Stomach (tissue), 9 donors: ENCODE measurements around the gene EVI2B. TPM values are rescaled to one million over a fixed set of nuclear protein-coding genes. Genes with fewer than 3 reads are reported as not detected.
A peak's percentile ranks its signal among the peaks of the same experiment; 100 is the strongest.
"Not testable (repeated sequence)": the region's sequence is repeated elsewhere in the genome, so short reads cannot be mapped to it uniquely, and the experiment has no call there.

ENCODE experiments used
- DNase-seq, 2 donors: peaks; one replicate each; pipeline versions ENCODE4 v3.0.0 to v3.0.0-alpha.2; 2013 to 2019
- H3K27ac ChIP-seq, 5 donors: fragments of 200-600 bp in 4 of 5; sonication (generic) in 4 of 5; one replicate each; pipeline ENCODE4 v1.5.1; 2013 to 2019; ENCODE audit warnings: mild to moderate bottlenecking in 1 of 5, moderate library complexity in 1 of 5
- H3K27me3 ChIP-seq, 3 donors: fragments of 200-600 bp; sonication (generic); one replicate each; pipeline ENCODE4 v1.5.1; 2017 to 2019; ENCODE audit warnings: mixed run types in 1 of 3
- H3K36me3 ChIP-seq, 4 donors: fragments of 200-600 bp; sonication (generic); 1 replicate in 3 of 4; 2 replicates in 1 of 4; pipeline ENCODE4 v1.5.1; 2016 to 2019
- H3K4me1 ChIP-seq, 4 donors: fragments of 200-600 bp; sonication (generic); one replicate each; pipeline ENCODE4 v1.5.1; 2016 to 2019
- H3K4me3 ChIP-seq, 4 donors: fragments of 200-600 bp; sonication (generic) in 3 of 4; one replicate each; pipeline ENCODE4 v1.5.1; 2016 to 2019; ENCODE audit warnings: mild to moderate bottlenecking in 1 of 4
- H3K9me3 ChIP-seq, 4 donors: fragments of 200-600 bp; sonication (generic); one replicate each; pipeline ENCODE4 v1.5.1; 2016 to 2019
- EP300 ChIP-seq: sonication (generic); formaldehyde crosslinking; IDR thresholded peaks from one replicate; pipeline ENCODE4 v1.6.1; 2017; ENCODE audit warnings: antibody characterized with exemption
- POLR2A ChIP-seq, 4 donors: fragments of 450-650 bp; IDR thresholded peaks; one replicate each; pipeline ENCODE4 v1.6.1; 2016; ENCODE audit warnings: antibody characterized with exemption in 4 of 4, control low read depth in 2 of 4, mild to moderate bottlenecking in 1 of 4, moderate library complexity in 1 of 4
- POLR2AphosphoS5 ChIP-seq, 3 donors: sonication (generic); formaldehyde crosslinking; IDR thresholded peaks; one replicate each; pipeline ENCODE4 v1.6.1; 2016; ENCODE audit warnings: antibody characterized with exemption in 3 of 3
- WGBS, 5 donors: extraction: QIAGEN DNeasy Blood & Tissue Kit in 3 of 5; methylation state at CpG; one replicate each; pipeline versions ENCODE4 v1.1.5 to v1.1.7; 2013 to 2018; 5-methylcytosine and 5-hydroxymethylcytosine counted together
- intact Hi-C: fragments of 100-400 bp; cut with DNase I; formaldehyde crosslinking; loops from one replicate; pipeline ENCODE4 v1.15.1; 2023; ENCODE audit warnings: low total_unique reads
- polyA plus RNA-seq, 3 donors: library from polyadenylated mRNA; stranded (reverse); fragments of 200-250 nt; gene quantifications; one replicate each; pipeline ENCODE4 v1.2.3, GENCODE V29; 2013
- total RNA-seq, 5 donors: library from RNA; depleted of rRNA; stranded (reverse); fragments of >200 nt; gene quantifications; one replicate each; pipeline versions ENCODE4 v1.1.0 to v1.2.3, GENCODE V29; 2014 to 2016
- TF ChIP-seq, protein P1 (sequence below), 7 experiments: fragments of 450-650 bp in 4 of 7; fragments of 200-600 bp in 3 of 7; sonication (generic) in 3 of 7; IDR thresholded peaks; one replicate each; pipeline ENCODE4 v1.5.1; 2016 to 2019; ENCODE audit warnings: antibody characterized with exemption in 7 of 7, control low read depth in 2 of 7, mild to moderate bottlenecking in 1 of 7
- donor health status: healthy with polysubstance abuse.
- donor health status: Bipolar disorder and iron deficiency.
- donor health status: healthy.

EVI2B gene
- total and polyA plus RNA-seq, 8 donors = 1.5 to 21.3 (median 6.1) TPM

DNA sequence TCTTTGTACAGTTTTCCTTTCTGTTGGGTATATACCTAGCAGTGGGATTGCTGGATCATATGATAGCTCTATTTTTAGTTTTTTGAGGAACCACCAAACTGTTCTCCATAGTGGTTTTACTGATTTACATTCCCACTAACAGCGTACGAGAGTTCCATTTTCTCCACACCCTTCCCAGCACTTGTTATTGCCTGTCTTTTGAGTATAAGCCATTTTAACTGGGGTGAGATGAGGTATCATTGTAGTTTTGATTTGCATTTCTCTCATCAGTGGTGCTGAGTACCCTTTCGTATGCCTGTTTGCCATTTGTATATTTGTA is 887 bp upstream of the EVI2B start:
- no peak for DNase-seq
- Histone ChIP-seq H3K4me3 (no peak overlapping the region), H3K27me3 (no peaks in the 10 kb centered on the region), H3K36me3 (no peaks in the 10 kb centered on the region), H3K27ac (peak overlapping the region in 4 of 5 donors; percentile 28 to 81 (median 52)), H3K9me3 (no peaks in the 10 kb centered on the region), H3K4me1 (peaks cover 0 to 30% (median 0%) of the 10 kb centered on the region in 4 donors)
- 75 to 93% (median 85%) methylated on average over 3 of the region's 3 CpGs for WGBS, 5 donors
- intact Hi-C loops = no loop called here
- TF ChIP-seq, protein P1, sequence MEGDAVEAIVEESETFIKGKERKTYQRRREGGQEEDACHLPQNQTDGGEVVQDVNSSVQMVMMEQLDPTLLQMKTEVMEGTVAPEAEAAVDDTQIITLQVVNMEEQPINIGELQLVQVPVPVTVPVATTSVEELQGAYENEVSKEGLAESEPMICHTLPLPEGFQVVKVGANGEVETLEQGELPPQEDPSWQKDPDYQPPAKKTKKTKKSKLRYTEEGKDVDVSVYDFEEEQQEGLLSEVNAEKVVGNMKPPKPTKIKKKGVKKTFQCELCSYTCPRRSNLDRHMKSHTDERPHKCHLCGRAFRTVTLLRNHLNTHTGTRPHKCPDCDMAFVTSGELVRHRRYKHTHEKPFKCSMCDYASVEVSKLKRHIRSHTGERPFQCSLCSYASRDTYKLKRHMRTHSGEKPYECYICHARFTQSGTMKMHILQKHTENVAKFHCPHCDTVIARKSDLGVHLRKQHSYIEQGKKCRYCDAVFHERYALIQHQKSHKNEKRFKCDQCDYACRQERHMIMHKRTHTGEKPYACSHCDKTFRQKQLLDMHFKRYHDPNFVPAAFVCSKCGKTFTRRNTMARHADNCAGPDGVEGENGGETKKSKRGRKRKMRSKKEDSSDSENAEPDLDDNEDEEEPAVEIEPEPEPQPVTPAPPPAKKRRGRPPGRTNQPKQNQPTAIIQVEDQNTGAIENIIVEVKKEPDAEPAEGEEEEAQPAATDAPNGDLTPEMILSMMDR (IDR thresholded peaks at IDR 0.05) = no peak
- no peak for TF ChIP-seq EP300
- TF ChIP-seq POLR2AphosphoS5 (IDR thresholded peaks at IDR 0.05) = no peak
- no peak for TF ChIP-seq POLR2A (IDR thresholded peaks at IDR 0.05)

DNA sequence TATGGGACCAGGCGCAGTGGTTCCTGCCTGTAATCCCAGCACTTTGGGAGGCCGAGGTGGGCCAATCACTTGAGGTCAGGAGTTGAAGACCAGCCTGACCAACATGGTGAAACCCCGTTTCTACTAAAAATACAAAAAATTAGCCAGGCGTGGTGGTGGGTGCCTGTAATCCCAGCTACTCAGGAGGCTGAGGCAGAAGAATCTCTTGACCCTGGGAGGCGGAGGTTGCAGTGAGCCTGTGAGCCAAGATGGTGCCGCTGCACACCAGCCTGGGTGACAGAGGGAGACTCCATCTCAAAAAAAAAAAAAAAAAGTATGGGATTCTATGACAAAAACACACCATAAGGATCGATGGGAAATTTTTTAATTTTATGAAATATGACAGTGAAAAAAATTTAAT is 1.6 kb downstream of the EVI2B start:
- DNase-seq, intact Hi-C loops, H3K36me3 ChIP-seq, H3K9me3 ChIP-seq, H3K27me3 ChIP-seq: not testable (repeated sequence)
- peak overlapping the region; percentile 12 to 33 (median 20) for H3K4me3 ChIP-seq
- WGBS, 5 donors = 72 to 75% (median 74%) methylated on average over 7 of the region's 7 CpGs
- H3K27ac ChIP-seq = peak overlapping the region in 4 of 5 donors; percentile 35 to 81 (median 54)
- peaks cover 0 to 38% (median 2%) of the 10 kb centered on the region in 4 donors for H3K4me1 ChIP-seq

DNA sequence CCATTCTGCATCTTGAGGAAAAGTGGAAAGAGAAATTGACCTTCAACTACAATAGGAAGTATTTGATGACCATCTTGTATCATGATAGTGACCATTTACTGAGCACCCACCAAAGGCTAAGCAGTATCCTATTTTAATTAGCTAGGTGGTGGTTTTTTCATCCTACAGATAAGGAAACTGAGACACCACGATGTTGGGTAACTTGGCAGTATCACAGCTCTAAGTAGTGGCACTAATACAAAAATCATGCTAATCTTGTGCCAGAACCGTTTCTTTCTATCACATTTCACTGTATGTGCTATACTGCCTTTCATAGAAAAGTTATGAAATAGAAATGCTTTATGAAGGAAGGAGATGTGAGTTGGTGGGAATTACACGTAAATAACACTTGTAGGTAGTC is 2.3 kb downstream of the EVI2B start:
- Histone ChIP-seq H3K4me3 (peak overlapping the region; percentile 2 to 33 (median 22)), H3K9me3 (no peaks in the 10 kb centered on the region), H3K4me1 (peaks cover 0 to 31% (median 2%) of the 10 kb centered on the region in 4 donors), H3K27ac (peak overlapping the region in 4 of 5 donors; percentile 35 to 81 (median 54)), H3K27me3 (no peaks in the 10 kb centered on the region), H3K36me3 (peaks cover 0 to 3% (median 0%) of the 10 kb centered on the region in 4 donors)
- DNase-seq = no peak
- TF ChIP-seq POLR2A (IDR thresholded peaks at IDR 0.05) = no peak
- TF ChIP-seq, protein P1 (IDR thresholded peaks at IDR 0.05) = no peak
- no peak for TF ChIP-seq POLR2AphosphoS5 (IDR thresholded peaks at IDR 0.05)
- TF ChIP-seq EP300 = no peak
- 70 to 80% (median 79%) methylated on average over 3 of the region's 3 CpGs for WGBS, 5 donors
- intact Hi-C loops = no loop called here

DNA sequence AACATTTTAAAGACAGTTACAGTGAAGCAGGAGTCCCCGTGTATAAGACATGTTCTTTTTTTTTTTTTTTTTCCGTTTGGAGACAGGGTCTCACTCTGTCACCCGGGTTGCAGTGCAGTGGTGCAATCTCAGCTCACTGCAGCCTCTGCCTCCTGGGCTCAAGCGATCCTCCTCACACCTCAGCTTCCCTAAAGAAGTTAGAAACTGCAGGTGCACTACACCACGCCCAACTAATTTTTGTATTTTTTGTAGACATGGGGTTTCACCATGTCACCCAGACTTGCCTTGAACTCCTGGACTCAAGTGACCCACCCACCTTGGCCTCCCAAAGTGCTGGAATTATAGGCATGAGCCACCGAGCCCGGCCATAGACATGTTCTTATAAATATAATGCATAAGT is 3.0 kb downstream of the EVI2B start:
- Histone ChIP-seq H3K27me3 (no peaks in the 10 kb centered on the region), H3K4me3 (peak overlapping the region in 2 of 4 donors; percentile 18 to 33), H3K9me3 (no peaks in the 10 kb centered on the region), H3K4me1 (peaks cover 0 to 25% (median 2%) of the 10 kb centered on the region in 4 donors), H3K27ac (peak overlapping the region in 4 of 5 donors; percentile 21 to 81 (median 54)), H3K36me3 (peaks cover 0 to 3% (median 0%) of the 10 kb centered on the region in 4 donors)
- DNase-seq = no peak
- intact Hi-C loops = no loop called here
- no peak for TF ChIP-seq POLR2A (IDR thresholded peaks at IDR 0.05)
- no peak for TF ChIP-seq EP300
- no peak for TF ChIP-seq POLR2AphosphoS5 (IDR thresholded peaks at IDR 0.05)
- WGBS, 5 donors = 72 to 81% (median 75%) methylated on average over 7 of the region's 7 CpGs

DNA sequence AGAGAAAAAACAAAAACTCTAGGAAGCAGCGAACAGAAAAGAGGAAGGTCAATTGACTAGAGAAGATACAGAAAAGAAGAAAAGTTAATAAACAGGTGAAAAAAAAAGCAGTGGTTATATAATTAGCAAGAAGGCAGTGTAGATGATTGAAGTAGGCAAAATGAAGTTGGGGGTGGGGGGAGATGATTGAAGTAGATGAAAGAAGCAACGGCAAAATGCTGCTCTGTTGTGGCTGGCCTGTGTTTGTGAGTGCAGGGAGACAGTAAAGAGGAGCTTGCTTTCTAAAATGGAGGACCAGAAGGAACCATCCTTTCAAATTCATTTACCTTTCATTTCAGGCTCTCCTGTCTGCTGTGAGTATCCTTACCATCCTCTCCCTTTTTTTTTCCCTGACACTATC is 3.6 kb downstream of the EVI2B start:
- DNase-seq = peak in 1 of 2 donors; percentile 48
- H3K27ac ChIP-seq = peak overlapping the region in 4 of 5 donors; percentile 21 to 81 (median 48)

More for the DNA sequence above, 3.6 kb downstream of the EVI2B start:
- 35 to 63% (median 37%) methylated on average over 2 of the region's 2 CpGs for WGBS, 5 donors
- Histone ChIP-seq H3K4me3 (peak overlapping the region in 2 of 4 donors; percentile 18 to 33), H3K27me3 (no peaks in the 10 kb centered on the region), H3K4me1 (peaks cover 0 to 18% (median 2%) of the 10 kb centered on the region in 4 donors), H3K9me3 (no peaks in the 10 kb centered on the region), H3K36me3 (peaks cover 0 to 4% (median 1%) of the 10 kb centered on the region in 4 donors)
- TF ChIP-seq EP300 (no peak), POLR2AphosphoS5 (IDR thresholded peaks at IDR 0.05) (no peak), POLR2A (IDR thresholded peaks at IDR 0.05) (no peak)
- TF ChIP-seq, protein P1 (IDR thresholded peaks at IDR 0.05) = no peak
- intact Hi-C loops = no loop called here
